G401 (cell line): ENCODE results near the gene PEAK3. TPM values are rescaled to one million over a fixed set of nuclear protein-coding genes. Genes with fewer than 3 reads are reported as not detected.
A peak's percentile ranks its signal among the peaks of the same experiment; 100 is the strongest.

ENCODE experiments used
- DNase-seq: peaks from one replicate; pipeline ENCODE4 v3.0.0-alpha.2; 2015; ENCODE audit warnings: low spot score
- in situ Hi-C: cut with HindIII; loops from 2 replicates; pipeline ENCODE4 v1.10.0; 2016; ENCODE audit warnings: low sequenced_read_pairs, mixed read lengths
- total RNA-seq: library from RNA; depleted of rRNA; stranded (reverse); fragments of >200 nt; shearing (Covaris generic); gene quantifications from 2 replicates; pipeline ENCODE4 v1.2.3, GENCODE V29; 2014; rRNA removed

Gene PEAK3
- total RNA-seq, 1 experiment from 2014 or later = not detected

- in situ Hi-C loops = no loop called here
- no peak for DNase-seq
Measured at GRCh38 chr19:2232286-2233151, 49.5 kb downstream of the PEAK3 start.

- in situ Hi-C loops = no loop called here
- DNase-seq = peak; percentile 17
Measured at GRCh38 chr19:2231621-2232221, 50.3 kb downstream of the PEAK3 start.

- DNase-seq = no peak
- in situ Hi-C loops = no loop called here
Measured at GRCh38 chr19:2230807-2231533, 51.0 kb downstream of the PEAK3 start.

- in situ Hi-C loops = no loop called here
- no peak for DNase-seq
Measured at GRCh38 chr19:2230033-2230531, 51.9 kb downstream of the PEAK3 start.

- DNase-seq = no peak
- in situ Hi-C loops = no loop called here
Measured at GRCh38 chr19:2229103-2230032, 52.6 kb downstream of the PEAK3 start.

- in situ Hi-C loops = no loop called here
- DNase-seq = no peak
Measured at GRCh38 chr19:2228157-2229030, 53.6 kb downstream of the PEAK3 start.

GRCh38 chr19:2227415-2228156, 54.4 kb downstream of the PEAK3 start:
- DNase-seq = no peak
- in situ Hi-C loops = no loop called here

- no peak for DNase-seq
- in situ Hi-C loops = no loop called here
Measured at GRCh38 chr19:2226840-2227360, 55.1 kb downstream of the PEAK3 start.

- DNase-seq = peak; percentile 91
- in situ Hi-C loops = no loop called here
Measured at GRCh38 chr19:2226051-2226839, 55.7 kb downstream of the PEAK3 start.

- in situ Hi-C loops = no loop called here
Measured at GRCh38 chr19:2225415-2226050, 56.4 kb downstream of the PEAK3 start.

GRCh38 chr19:2224754-2225349, 57.1 kb downstream of the PEAK3 start:
- DNase-seq = no peak
- in situ Hi-C loops = loop anchor here (25.0 kb wide), 1 partner anchor 113 kb away; no protein-coding TSS in a partner anchor

More at GRCh38 chr19:2225415-2226050, 56.4 kb downstream of the PEAK3 start:
- DNase-seq = no peak

Other genes with a start within 250 kb of the PEAK3 start
- 113 and 118 TPM in 2 replicates for gene MKNK2, start 230.9 kb downstream of the PEAK3 start, total RNA-seq
- 20.6 and 29.0 TPM in 2 replicates for gene MOB3A, start 185.8 kb downstream of the PEAK3 start, total RNA-seq
- gene IZUMO4, start 185.3 kb downstream of the PEAK3 start, total RNA-seq = 0.25 and 4.0 TPM in 2 replicates
- gene AP3D1, start 130.6 kb downstream of the PEAK3 start, total RNA-seq = 195 and 235 TPM in 2 replicates
- gene DOT1L, start 118.2 kb downstream of the PEAK3 start, total RNA-seq = 12.1 and 14.8 TPM in 2 replicates
- 172 and 182 TPM in 2 replicates for gene PLEKHJ1, start 45.8 kb downstream of the PEAK3 start, total RNA-seq
- 21.9 and 33.0 TPM in 2 replicates for gene SF3A2, start 45.4 kb downstream of the PEAK3 start, total RNA-seq
- 2.6 and 4.6 TPM in 2 replicates for gene AMH, start 32.9 kb downstream of the PEAK3 start, total RNA-seq
- gene JSRP1, start 25.8 kb downstream of the PEAK3 start, total RNA-seq = 2.5 TPM in 1 of 2 replicates, not detected in the other
- not detected in 2 replicates for gene LINGO3, start 26.0 kb upstream of the PEAK3 start, total RNA-seq
- gene LSM7, start 46.4 kb upstream of the PEAK3 start, total RNA-seq = 400 and 511 TPM in 2 replicates
- gene SPPL2B, start 46.5 kb upstream of the PEAK3 start, total RNA-seq = 31.6 and 36.5 TPM in 2 replicates
- 0.17 TPM in 1 of 2 replicates, not detected in the other for gene TMPRSS9, start 78.1 kb upstream of the PEAK3 start, total RNA-seq
- 79.4 and 104 TPM in 2 replicates for gene TIMM13, start 145.4 kb upstream of the PEAK3 start, total RNA-seq
- gene LMNB2, start 174.8 kb upstream of the PEAK3 start, total RNA-seq = 216 and 321 TPM in 2 replicates
- 39.5 and 44.2 TPM in 2 replicates for gene GADD45B, start 194.0 kb upstream of the PEAK3 start, total RNA-seq